Choroid plexus epithelial cell (primary cell): ENCODE results near the gene TMEM212.

ENCODE experiments used
- DNase-seq: peaks from one replicate; pipeline ENCODE4 v3.0.0-alpha.2; 2010; ENCODE audit warnings: low read depth
- H3K4me3 ChIP-seq: 2 replicates; pipeline ENCODE4 v1.5.1; 2011; ENCODE audit warnings: low read depth, mild to moderate bottlenecking, control low read depth, low read length, moderate library complexity
- CTCF ChIP-seq: conservative IDR thresholded peaks from 2 replicates; pipeline ENCODE4 v1.5.1; 2011; ENCODE audit warnings: low read depth, mild to moderate bottlenecking, control low read depth, inconsistent platforms, low read length, moderate library complexity

Gene TMEM212

DNA sequence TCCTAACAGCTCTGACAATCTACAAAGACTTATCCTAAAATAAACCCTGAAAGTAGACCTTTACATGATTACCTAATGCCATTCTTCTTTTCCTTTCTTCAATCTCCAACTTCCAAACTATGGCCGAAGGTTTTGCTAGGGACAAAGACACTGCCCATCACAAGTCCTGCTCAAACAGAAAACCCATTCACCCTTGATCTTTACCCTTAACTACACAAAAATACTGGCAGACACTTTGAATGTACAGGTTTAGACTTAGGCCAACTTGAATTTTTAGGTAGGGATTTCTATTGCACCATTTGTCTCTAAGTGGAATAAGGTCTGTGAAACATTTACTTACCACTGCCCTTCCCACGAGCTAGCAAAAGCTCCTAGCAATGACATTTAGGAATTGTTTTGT lies 64.6 kb downstream of the TMEM212 start:
- no peak for TF ChIP-seq CTCF
- DNase-seq = no peak
- no peak overlapping the region for H3K4me3 ChIP-seq

DNA sequence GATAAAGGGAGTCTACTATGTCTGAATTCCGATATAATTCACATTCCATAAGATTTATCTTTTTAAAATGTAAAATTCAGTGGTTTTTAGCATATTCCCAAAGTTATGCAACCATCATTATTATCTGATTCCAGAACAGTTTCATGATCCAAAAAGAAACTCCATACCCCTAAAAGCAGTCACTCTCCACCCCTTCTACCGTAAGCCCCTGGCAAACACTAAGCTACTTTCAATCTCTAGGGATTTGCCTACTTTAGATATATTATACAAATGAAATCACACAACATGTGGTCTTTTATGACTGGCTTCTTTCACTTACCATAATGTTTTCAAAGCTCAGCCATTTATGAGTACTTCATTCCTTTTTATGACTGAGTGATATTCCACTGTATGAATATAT lies 65.6 kb downstream of the TMEM212 start:
- DNase-seq = no peak
- TF ChIP-seq CTCF = no peak
- no peak overlapping the region for H3K4me3 ChIP-seq
